ENCODE measurements around the gene GBE1.

GRCh38 chr3:81663114-81663513 lies 98.3 kb downstream of the GBE1 start:
- no peak for TF ChIP-seq SMARCC2 (IDR thresholded peaks at IDR 0.05; ENCODE audit: low read depth)
- TF ChIP-seq EZH2 (IDR thresholded peaks at IDR 0.05; ENCODE audit: borderline replicate concordance, low read depth, low read length) = no peak
- TF ChIP-seq DPF2 (IDR thresholded peaks at IDR 0.05) = no peak
